GDM1 (cell line): ENCODE measurements around the gene N4BP2L2.

Experiments
- DNase-seq: peaks from one replicate; lab custom pipeline; 2025; lab: John Stamatoyannopoulos, UW

N4BP2L2 gene

GRCh38 chr13:32530841-32531253 is 7.7 kb downstream of the N4BP2L2 start:
- no peak for DNase-seq

GRCh38 chr13:32528358-32528757 is 10.2 kb downstream of the N4BP2L2 start:
- no peak for DNase-seq

GRCh38 chr13:32527151-32527550 is 11.4 kb downstream of the N4BP2L2 start:
- DNase-seq, result no peak

- no peak for DNase-seq
Observed at GRCh38 chr13:32525766-32526165, 12.8 kb downstream of the N4BP2L2 start.

- DNase-seq, result no peak
Observed at GRCh38 chr13:32515246-32515645, 23.3 kb downstream of the N4BP2L2 start.

GRCh38 chr13:32511482-32511881 is 27.1 kb downstream of the N4BP2L2 start:
- DNase-seq, result no peak

- no peak for DNase-seq
Observed at GRCh38 chr13:32504876-32505275, 33.7 kb downstream of the N4BP2L2 start.

- no peak for DNase-seq
Observed at GRCh38 chr13:32504263-32504662, 34.3 kb downstream of the N4BP2L2 start.

- no peak for DNase-seq
Observed at GRCh38 chr13:32503727-32504126, 34.9 kb downstream of the N4BP2L2 start.

GRCh38 chr13:32501064-32501463 is 37.5 kb downstream of the N4BP2L2 start:
- DNase-seq, result no peak

GRCh38 chr13:32499538-32500210 is 38.9 kb downstream of the N4BP2L2 start:
- no peak for DNase-seq

GRCh38 chr13:32497589-32497988 is 41.0 kb downstream of the N4BP2L2 start:
- DNase-seq, result no peak

GRCh38 chr13:32496599-32497160 is 41.9 kb downstream of the N4BP2L2 start:
- no peak for DNase-seq

GRCh38 chr13:32495841-32496240 is 42.8 kb downstream of the N4BP2L2 start:
- no peak for DNase-seq

- no peak for DNase-seq
Observed at GRCh38 chr13:32495429-32495828, 43.2 kb downstream of the N4BP2L2 start.

GRCh38 chr13:32491028-32491427 is 47.6 kb downstream of the N4BP2L2 start:
- no peak for DNase-seq

GRCh38 chr13:32476892-32477291 is 61.7 kb downstream of the N4BP2L2 start:
- DNase-seq, result no peak

- DNase-seq, result no peak
Observed at GRCh38 chr13:32476021-32476731, 62.4 kb downstream of the N4BP2L2 start.

- DNase-seq, result no peak
Observed at GRCh38 chr13:32474999-32475792, 63.4 kb downstream of the N4BP2L2 start.

- no peak for DNase-seq
Observed at GRCh38 chr13:32473650-32474049, 64.9 kb downstream of the N4BP2L2 start.

GRCh38 chr13:32472194-32472621 is 66.4 kb downstream of the N4BP2L2 start:
- DNase-seq, result no peak

- no peak for DNase-seq
Observed at GRCh38 chr13:32471187-32471922, 67.2 kb downstream of the N4BP2L2 start.
